Measurements from ENCODE around the gene RGMA.

RGMA gene

DNA sequence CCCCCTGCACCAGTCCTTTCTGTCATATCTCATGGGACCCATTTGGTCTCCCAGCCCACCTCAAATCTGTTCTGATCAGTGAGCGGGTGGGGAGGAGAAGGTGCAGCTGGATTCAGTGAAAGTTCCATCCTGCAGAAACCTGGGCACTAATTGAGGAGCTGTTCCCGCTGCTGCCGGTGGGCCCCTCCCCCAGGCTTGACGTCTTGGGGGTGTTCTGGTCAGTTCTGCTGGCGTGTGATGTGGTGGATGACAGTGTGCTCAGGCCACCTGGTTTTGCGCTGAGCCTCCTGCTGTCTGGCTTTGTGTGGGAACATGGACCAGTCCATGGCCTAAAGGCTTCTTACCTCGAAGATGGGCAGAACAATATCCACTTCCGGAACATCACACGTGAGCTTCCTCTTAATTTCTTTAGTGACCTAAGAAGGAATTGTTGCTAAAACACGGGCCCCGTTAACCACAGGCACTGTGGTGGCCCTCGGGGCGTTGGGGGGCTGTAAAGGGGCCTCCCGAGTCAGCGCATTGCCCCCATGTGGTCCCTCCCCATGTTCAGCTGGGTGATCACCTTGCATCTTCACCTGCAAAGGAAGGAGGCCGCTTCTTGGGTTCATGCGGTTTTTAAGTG, 59.7 kb downstream of the RGMA start:
- peak overlapping the region; percentile 56 for H3K27ac ChIP-seq
- TF ChIP-seq, protein P1, sequence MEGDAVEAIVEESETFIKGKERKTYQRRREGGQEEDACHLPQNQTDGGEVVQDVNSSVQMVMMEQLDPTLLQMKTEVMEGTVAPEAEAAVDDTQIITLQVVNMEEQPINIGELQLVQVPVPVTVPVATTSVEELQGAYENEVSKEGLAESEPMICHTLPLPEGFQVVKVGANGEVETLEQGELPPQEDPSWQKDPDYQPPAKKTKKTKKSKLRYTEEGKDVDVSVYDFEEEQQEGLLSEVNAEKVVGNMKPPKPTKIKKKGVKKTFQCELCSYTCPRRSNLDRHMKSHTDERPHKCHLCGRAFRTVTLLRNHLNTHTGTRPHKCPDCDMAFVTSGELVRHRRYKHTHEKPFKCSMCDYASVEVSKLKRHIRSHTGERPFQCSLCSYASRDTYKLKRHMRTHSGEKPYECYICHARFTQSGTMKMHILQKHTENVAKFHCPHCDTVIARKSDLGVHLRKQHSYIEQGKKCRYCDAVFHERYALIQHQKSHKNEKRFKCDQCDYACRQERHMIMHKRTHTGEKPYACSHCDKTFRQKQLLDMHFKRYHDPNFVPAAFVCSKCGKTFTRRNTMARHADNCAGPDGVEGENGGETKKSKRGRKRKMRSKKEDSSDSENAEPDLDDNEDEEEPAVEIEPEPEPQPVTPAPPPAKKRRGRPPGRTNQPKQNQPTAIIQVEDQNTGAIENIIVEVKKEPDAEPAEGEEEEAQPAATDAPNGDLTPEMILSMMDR (conservative IDR thresholded peaks at IDR 0.05), result no peak

DNA sequence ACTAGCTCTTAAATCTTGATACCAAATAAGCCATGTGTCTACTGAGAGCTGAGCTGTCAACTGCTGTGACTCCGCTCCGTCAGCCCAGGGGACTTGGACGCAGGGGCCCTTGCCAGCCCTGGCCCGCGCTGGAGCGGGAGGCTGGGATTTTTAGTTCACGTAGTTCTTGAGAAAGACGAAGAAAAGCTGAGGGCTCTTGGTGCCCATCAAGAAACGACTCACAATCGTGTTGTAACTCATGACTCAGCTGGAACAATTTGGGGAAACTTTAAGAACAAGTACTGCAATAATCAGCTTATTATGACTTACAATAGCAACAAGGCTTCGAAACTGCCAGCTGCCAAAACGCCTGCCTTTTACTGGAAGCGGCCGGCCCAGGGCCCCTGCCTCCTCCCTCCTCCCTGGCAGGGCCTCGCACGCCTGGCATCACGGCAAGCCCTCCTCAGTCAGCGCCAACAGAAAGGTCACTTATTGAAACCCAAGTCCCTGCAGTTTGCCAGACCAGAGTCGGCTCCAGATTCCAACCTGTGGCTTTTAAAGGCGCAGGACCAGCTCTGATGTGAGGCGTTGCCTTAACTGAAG, 60.3 kb downstream of the RGMA start:
- TF ChIP-seq, protein P1 (conservative IDR thresholded peaks at IDR 0.05), result no peak
- peak overlapping the region; percentile 56 for H3K27ac ChIP-seq

DNA sequence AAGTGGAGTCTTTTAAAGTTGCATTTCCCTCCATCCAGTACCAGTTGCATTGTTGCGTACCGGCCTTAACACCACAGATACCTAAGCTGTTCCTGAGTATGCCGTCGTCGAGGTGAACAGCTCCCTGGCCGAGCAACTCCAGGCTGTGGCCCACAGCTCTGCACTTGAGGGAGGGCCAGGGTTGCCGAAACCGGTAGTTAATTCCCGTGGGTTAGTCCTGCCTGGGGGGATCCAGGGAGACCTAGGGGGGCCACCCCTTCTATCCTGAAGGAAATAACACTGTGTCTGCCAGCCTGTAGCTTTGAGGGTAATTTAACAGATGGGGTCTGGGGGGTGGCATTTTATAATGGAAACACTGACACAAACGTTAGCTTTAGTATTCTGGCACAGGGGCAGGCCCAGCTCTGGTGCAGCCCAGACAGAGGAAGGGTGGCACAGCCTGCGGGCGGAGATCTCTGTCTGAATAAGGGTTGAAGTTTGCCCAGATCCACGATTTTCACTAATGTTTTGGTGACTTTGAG, 60.8 kb downstream of the RGMA start:
- TF ChIP-seq, protein P1 (conservative IDR thresholded peaks at IDR 0.05), result no peak
- peak overlapping the region; percentile 56; the same call in 1 of the 2 replicates for H3K27ac ChIP-seq

DNA sequence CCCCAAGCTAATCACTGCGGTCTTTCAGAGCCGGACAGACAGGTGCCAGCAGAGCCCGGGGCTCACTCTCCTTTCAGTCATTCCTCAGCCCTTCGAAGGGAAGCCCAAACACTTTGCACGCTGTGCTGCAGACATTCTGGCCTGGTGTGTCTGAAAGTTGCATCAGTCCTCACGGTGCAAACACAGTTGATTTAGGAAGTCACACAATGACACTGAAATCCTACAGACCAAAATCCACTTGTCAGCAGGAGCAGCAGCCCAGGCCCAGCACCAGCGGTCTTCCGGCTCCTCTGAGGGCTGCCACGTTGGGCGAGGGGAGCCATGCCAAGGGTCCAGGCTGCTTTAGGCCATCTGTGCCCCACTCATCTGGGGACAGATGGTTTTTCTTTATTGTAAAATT, 61.6 kb downstream of the RGMA start:
- no peak overlapping the region; the same call in 1 of the 2 replicates for H3K27ac ChIP-seq
- TF ChIP-seq, protein P1 (conservative IDR thresholded peaks at IDR 0.05), result no peak

DNA sequence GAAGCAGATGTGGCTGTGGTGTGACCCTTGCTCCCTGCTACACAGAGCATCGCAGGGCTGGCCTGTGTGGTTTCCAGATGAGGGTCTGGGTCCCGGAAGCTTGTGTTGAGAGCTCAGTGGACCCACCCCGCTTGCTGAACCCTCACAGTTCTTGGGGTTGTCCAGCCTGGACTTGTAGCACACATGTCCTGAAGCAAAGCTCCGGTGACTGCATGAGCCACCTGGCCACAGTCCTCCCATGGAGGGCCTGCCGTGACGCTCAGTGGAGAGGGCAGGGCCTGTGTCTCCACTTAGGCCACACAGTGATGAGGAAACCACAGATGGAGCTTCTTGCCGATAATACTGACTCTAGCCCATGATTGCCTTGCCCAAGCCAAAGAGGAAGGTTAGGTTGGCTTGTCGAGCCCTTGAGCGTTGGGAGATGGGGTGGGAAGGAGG, 62.6 kb downstream of the RGMA start:
- TF ChIP-seq, protein P1 (conservative IDR thresholded peaks at IDR 0.05), result no peak
- peak overlapping the region; percentile 11 for H3K27ac ChIP-seq

DNA sequence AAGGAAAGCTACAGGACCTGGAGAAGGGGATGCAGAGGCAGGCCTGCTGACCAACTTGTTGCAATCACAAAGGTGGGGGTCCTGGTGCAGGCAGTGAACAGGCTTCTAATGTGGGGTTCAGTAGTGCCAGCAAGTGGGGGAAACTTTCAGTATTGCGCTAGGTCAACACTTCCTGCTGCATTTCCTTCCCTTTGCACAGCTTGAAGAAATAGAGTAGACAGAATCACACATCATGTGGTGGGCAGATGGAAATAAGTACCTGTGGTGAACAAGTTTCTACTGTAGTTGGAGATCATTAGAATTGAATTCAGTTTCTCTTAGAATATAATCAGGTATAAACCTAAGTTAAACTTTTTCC, 63.4 kb downstream of the RGMA start:
- TF ChIP-seq, protein P1 (conservative IDR thresholded peaks at IDR 0.05), result no peak
- no peak overlapping the region for H3K27ac ChIP-seq

DNA sequence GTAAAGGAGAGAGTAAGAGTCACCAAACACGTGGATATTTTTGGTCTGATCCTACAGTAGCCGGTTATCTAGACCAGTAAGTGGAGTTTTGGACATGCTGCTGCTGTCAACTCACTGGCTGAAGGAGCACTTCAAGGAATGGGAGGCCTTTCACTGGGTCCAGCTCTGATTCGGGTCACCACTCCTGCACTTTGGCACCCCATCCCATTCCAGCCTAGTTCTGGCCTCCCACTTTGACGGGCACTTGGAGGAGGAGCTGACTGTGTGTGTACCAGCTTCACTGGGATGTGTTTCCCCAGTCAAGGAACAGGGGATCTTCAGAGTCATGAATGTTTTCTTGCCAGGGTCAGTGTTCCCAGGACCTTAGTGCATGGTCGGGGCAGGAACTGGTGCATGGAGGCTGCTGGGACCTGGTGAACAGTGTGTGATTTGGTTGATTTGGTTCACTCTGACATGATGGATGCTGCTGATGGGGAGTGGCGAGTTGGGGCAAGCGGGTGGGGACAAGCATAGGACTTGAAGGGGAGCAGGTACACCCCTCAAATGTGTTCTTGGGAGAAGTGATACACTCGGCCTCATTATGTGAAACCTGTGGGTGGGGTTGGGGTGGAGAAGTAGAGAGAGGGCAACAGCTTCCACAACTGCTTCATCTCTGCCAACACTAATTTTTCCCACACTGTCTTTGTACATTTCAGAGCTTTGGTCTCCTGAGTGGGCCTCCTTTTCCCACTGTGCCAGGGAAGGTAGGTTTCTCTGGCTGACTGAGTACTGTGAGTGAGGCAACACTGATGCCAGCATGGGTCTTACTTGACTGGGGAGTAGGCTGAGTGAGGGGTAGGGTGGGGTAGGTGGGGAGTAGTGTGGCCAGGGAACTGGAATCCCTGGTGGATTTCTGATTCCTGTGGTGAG, 64.0 kb downstream of the RGMA start:
- TF ChIP-seq, protein P1 (conservative IDR thresholded peaks at IDR 0.05), result no peak
- no peak overlapping the region for H3K27ac ChIP-seq
